Measurements from ENCODE around the gene ADM.

The ADM gene

DNA sequence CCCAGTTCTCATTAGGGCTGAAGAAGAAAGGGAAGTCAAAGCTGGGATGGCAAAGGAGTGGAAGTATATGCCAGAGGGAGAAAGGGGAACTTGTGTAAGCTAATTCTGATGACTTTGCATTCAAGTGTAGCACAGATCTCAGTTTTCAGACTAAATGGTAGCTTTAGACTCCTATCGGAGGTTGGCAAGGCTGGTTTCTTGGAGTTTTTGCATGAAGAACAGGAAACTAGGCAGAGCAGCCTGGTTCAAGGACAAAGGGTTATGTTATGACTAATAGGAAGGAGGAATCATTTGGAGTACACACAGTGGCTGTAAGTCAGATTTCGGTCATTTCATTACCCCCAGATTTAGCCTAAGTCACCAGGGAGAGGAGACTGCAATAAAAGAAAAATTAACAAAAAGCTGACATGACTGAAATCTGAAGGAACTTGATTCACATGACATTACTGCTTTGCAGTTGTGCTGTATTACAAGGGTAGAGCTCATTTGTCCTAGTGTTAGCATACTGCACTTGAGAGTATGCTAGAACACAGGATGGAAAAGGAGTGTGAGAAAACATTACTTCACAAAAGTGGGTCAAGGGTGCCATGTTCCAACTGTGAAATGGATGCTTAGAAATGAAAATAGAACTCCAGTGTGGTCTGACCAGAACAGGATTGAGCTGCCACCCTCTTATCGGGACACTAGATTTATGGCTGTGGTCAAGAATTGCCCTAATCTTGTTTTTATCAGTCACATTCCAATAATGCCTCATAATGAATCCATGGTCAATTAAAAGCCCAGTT, 23.6 kb downstream of the ADM start:
- DNase-seq (ENCODE audit: low read depth), result peak; percentile 68

DNA sequence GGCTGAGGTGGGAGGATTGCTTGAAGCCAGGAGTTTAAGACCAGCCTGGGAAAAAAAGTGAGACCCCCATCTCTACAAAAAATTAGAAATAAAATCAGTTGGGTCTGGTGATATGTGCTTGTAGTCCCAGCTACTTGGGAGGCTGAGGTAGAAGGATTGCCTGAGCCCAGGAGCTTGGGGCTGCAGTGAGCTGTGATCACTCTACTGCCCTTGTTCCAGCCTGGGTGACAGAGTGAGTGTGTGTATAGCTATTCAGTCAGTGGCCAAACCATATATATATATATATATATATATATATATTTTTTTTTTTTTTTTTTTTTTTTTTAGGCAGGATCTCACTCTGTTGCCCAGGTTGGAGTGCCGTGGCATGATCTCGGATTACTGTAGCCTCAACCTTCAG, 24.5 kb downstream of the ADM start:
- DNase-seq (ENCODE audit: low read depth), result no peak

DNA sequence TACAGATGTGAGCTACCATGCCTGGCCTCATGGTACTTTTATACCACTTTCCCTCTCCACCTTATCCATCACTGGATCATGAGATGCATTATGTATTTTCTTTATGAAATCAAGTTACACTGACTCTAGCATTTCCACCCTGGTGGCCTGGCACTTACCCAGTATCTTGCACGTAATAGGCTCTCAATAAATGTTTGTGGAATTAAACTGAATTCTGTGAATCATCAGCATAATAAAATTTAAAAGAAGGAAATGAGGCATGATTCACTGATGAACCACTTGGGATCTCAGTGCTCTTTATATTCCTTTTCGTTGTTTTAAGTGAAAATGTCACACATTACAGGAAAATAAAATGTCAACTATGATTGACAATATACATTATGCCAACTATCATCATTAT, 25.1 kb downstream of the ADM start:
- peak; percentile 95 for DNase-seq (ENCODE audit: low read depth)

DNA sequence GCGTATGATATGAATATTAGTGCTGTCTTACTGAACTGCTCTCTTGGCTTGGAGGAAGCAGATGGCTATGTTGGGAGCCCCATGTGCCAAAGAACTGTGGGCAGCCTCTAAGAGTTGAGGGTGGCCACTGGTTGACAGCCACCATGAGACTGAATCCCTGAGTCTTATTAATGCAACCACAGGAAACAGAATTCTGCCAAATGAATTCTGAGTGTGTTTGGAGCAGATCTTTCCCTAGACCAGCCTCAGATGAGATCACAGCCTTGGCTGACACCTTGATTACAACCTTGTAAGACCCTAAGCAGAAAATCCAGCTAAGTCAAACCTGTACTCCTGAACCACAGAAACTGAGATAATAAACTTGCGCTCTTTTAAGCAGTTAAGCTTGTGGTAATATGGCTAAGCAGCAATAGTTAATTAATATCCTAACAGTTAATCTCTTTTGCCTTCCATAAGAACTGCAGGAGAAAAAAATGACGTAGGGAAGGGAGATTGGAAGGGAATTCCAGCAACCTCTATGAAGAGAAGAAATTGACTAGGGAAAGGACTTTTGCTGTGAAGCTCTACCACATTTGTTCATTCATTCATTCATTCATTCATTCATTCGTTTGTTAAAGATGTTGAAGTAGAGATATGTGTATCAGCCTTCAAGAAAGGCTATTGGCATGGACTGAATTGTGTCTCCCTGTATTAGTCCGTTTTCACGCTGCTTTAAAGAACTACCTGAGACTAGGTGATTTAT, 26.8 kb downstream of the ADM start:
- DNase-seq (ENCODE audit: low read depth), result no peak

DNA sequence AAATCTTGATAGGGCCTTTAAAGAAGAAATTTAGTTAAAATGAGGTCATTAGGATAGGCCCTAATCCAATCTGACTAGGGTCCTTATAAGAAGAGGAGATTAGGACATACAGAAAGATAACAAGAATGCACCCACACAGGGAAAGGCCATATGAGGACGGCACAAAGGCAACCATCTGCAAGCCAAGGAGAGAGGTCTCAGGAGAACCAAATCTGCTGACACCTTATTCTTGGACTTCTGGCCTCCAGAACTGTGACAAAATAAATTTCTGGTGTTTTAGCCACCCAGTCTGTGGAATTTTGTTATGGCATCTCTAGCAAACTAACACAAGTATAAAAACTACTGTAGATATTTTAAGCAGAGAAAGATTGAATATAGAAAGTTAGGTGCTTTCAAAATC, 28.6 kb downstream of the ADM start:
- DNase-seq (ENCODE audit: low read depth), result no peak

DNA sequence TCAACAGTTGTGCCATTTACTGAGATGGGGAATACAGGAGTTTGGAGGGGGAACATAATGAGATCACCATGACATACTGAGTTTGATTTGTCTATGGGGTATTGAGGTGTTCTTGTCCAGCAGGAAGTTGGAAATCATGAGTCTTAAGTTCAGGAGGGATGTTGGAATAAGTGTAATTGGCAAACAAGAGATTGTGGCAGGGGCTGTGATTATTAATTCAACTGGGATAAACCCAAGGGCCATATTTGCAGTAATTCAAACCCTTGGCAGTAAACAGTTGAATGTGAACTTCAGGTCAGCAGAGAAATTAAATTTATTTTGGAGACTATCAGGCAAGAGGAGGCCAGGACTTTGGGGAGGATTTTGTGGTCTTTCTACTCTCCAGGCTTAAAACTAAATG, 33.4 kb downstream of the ADM start:
- DNase-seq (ENCODE audit: low read depth), result no peak

DNA sequence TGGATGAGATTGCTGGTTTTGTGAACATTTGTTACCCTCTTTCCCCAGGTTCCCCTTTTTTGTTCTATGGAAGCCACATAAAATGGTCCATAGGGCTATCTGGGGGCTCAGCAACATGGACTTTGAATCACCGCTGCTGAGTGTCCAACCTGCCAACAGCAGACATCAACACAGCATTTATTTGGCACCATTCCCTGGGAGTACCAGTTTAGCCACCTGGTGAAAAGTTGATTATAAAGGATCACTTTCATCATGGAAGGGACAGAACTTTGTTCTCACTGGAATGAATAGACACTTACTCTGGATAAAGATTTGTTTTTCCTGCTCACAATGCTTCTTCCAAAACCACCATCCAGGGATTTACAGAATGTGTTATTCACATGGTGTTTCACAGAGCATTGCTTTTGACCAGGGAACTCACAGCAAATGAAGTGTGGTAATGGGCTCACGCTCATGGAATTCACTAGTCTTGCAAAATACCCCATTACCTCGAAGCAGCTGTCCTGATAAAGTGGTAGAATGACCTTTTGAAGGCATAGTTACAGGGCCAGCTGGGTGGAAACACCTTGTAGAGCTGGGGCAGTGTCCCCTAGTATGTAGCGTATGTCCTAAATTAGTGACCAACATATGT, 43.9 kb downstream of the ADM start:
- DNase-seq (ENCODE audit: low read depth), result peak; percentile 87

DNA sequence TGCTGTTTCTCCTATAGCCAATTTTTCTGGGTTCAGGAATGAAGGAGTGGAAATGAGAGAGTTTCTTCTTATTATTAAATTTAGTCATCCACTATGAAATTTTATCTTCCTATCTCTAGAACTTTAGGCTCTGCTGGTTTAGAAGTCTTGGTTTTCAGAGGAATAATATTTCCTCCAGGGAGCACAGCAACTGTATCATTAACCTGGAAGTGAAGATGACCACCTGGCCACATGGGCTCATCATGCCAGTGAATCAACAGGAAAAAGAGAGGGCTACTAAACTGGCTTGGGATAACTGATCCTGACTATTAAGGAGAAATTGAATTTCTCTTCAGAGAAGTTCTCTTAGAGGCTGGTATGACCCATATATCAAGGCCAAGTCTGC, 44.4 kb downstream of the ADM start:
- DNase-seq (ENCODE audit: low read depth), result no peak

DNA sequence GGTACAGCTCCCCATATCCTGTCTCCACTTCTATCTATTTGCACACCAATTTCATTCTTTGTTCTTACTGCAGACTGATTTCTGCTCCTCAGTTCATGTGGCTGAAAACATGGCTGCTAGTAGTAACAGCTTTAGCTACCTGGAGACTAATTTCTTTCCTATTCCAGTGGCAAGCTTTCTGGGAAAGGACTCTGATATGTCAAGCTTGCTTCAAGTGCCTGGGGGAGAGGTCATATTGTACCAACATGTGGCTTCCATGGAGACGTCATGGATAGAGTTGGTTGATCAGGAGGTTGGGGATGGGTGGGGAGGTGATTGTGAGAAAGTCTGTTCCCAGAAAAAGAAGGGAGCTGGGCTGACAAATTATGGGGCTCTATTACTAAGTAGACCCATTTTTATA, 44.9 kb downstream of the ADM start:
- DNase-seq (ENCODE audit: low read depth), result no peak

DNA sequence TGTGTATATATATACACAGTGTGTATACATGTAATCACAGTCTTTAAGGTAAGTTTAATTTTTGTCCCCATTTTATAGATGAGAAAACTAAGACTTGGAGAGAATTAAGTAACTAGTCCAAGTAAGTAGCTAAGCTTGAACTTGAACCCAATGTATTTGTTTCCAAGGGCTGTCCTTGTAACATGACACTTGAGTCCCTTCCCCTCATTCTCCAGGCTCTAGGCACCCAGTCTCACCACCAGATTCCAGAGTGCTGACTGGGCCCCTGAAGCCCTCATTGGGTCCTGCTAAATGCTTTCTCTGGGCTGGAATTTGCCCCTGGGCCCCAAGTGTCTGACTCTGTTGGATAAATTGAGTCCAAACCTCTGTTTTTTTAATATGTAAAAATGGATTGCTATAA, 45.5 kb downstream of the ADM start:
- DNase-seq (ENCODE audit: low read depth), result peak; percentile 96

DNA sequence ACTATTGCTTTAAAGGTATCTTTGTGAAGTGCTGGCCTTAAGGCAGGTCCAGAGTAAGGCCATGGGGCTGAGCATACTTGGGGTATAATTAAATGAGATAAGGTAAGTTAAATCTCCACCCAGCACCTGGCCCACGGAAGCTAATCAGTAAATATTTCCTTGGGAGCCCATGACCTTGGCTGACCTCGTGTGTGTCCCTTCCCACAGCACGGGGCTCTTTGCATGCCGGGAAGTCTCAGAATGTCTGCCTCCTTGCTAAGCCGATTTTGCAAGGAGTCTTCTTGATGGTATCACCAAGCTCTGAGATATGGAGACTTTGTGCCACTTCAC, 46.5 kb downstream of the ADM start:
- no peak for DNase-seq (ENCODE audit: low read depth)

DNA sequence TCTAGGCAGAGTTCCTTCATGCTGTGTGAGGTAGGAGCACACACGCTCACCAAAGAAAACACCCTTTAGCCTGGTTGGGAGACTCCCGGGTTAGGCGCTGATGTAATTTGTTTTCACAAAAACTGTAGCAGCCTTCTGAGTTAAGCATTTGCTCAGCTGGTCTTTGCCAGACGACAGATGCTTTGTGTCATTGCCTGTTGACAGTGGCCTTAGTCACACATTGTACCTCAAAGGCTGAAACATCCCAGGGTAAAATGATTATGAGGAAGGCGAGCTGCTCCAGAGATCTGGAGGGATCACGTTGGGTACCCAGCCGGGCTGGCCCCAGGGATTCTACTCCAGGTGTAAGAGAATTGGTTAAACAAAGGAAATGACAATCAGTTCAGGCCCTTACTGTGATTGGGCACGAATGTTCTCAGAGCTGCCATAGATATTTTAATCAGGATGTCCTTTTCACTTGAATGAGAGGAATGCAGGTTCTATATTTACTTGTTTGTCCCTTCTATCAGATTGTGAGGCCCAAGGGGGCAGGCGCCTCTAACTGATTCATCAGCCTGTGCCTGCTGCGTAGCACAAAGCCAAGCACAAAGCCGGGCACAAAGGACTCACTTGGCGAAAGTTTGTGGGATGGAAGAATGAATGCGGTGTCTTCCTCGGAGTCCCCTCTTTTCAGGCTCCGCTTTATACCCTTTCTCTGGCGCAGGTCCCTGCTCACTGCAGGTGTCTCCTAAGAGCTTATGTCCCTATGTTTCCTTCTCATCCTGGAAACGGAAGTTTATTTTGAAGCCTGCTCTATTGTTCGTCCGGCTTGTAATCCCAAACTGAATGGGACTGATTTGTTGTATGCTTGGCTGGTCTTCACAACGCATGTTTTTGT, 47.1 kb downstream of the ADM start:
- peak; percentile 91 for DNase-seq (ENCODE audit: low read depth)

DNA sequence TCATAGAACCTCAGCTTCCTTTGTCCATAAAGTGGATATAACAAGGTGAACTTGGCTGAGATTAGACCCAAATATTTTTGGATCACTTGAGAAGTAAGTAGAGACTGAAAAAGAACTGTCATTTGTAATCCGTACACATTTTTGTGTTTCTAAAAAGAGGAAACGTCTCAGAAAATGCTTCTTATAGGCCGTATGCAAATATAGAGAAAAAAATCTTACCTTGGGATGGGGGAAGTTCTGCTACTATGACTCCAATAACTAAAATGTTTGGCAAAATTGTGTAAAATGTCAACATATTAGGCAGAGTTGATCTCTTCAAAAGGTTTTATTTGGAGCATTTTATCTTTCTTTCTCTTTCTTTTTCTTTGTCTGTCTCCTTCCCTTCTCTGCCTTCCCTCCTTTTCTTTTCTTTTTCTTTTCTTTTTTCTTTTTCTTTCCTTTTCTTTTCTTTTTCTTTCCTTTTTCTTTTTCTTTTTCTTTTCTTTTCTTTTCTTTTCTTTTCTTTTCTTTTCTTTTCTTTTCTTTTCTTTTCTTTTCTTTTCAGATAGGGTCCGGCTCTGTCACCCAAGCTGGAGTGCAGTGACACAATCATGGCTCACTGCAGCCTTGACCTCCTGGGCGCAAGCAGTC, 48.2 kb downstream of the ADM start:
- no peak for DNase-seq (ENCODE audit: low read depth)

DNA sequence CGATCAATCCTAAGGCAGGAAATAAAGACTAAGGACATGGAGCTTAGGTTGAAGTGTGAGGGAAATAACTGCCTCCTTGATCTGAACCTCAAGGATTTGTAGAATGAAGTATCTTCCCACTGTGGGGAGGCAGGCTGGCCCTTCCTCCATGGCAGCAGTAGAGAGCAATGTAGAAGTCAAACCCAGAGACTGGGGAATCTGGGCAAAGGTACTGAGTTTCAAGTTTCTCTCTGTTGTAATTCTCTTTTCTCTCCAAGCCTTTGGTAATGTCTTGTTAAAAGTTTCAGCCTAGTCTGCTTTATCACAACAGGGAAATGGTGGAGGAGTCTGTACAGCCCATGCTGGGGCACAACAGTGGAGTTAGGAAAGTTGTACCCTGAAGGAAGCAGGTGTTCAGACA, 49.5 kb downstream of the ADM start:
- peak; percentile 30 for DNase-seq (ENCODE audit: low read depth)

DNA sequence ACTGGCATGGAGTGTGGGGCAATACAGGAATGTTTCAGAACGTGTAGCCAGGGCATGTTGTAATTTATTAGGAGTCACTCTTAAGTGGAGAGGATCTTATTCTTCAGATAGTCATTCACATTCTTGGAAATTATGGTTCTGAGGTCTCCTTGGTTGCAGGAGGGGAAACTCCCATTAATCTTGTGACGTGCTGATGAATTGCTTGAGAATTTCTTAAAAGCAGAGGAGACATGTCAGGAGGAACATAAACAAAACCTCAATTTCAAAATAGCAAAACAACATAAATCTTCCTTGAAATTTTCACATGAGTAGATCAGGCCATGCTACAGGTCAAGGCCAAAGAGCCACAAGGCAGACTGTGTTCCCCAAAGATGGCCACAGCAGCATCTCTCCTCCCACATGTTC, 50.4 kb downstream of the ADM start:
- peak; percentile 94 for DNase-seq (ENCODE audit: low read depth)

DNA sequence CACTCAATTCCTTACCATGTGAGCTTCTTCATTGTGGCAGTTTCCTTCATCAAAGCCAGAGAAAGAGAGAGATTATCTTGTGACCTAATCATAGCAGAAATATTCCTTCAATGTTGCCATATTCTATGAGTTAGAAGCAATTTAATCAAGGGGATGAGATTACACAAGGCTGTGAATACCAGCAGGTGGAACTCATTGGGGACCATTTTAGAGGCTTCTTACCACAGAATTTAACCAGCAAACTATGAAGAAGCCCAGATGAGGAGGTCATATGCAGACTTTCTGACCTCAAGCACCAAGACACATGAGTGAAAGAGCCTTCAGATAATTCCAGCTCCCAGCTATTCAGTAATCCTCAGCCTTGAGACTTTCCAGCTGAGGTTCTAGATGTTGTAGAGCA, 51.3 kb downstream of the ADM start:
- no peak for DNase-seq (ENCODE audit: low read depth)

Data from iris pigment epithelial cell (primary cell).